ENCODE data around the gene DNAL1. TPM values are rescaled to one million over a fixed set of nuclear protein-coding genes. Genes with fewer than 3 reads are reported as not detected.

The DNAL1 gene
- total RNA-seq, 1 experiment from 2014 or later: 25.5 TPM

- BruUV-seq (replicated peaks): no TSS peak
- Histone ChIP-seq H3K9me3 (ENCODE audit: insufficient read depth, low read depth) (no peaks in the 10 kb centered on the region), H3K27ac (no peak overlapping the region), H3K36me3 (ENCODE audit: low read depth) (no peaks in the 10 kb centered on the region), H3K4me3 (no peak overlapping the region), H3K4me2 (no peak overlapping the region), H3K27me3 (ENCODE audit: insufficient read depth, low read depth) (no peaks in the 10 kb centered on the region), H3K4me1 (replicated peaks; ENCODE audit: insufficient read depth) (peaks cover 28% of the 10 kb centered on the region), H2AFZ (no peak overlapping the region), H4K20me1 (ENCODE audit: insufficient read depth) (no peaks in the 10 kb centered on the region; the same call in none of the 2 replicates), H3F3A (ENCODE audit: insufficient read depth, low read depth) (peaks cover 14% of the 10 kb centered on the region), H3K9me2 (ENCODE audit: insufficient read depth) (no peaks in the 10 kb centered on the region), H3K79me2 (ENCODE audit: low read depth) (peaks cover 20% of the 10 kb centered on the region)
- POLR2A ChIA-PET (ENCODE audit: unreplicated experiment): no interaction called here
- no peak for DNase-seq
- TF ChIP-seq EZH2 (IDR thresholded peaks at IDR 0.05; ENCODE audit: low read depth) (no peak), CTCF (conservative IDR thresholded peaks at IDR 0.05) (no peak)
- CTCF ChIA-PET: interaction anchor here (0.6 kb wide), 1 partner anchor 31 kb away, joined by 9 read pairs; no protein-coding TSS in a partner anchor
- intact Hi-C loops (cut with micrococcal nuclease; ENCODE audit: unreplicated experiment): loop anchor here (10.0 kb wide), 1 partner anchor 1195 kb away; no protein-coding TSS in a partner anchor
Measured at GRCh38 chr14:73709904-73710469, 65.2 kb downstream of the DNAL1 start.

- Histone ChIP-seq H3F3A (ENCODE audit: insufficient read depth, low read depth) (peaks cover 20% of the 10 kb centered on the region), H3K9me2 (ENCODE audit: insufficient read depth) (no peaks in the 10 kb centered on the region), H3K4me2 (no peak overlapping the region), H3K27me3 (ENCODE audit: insufficient read depth, low read depth) (no peaks in the 10 kb centered on the region), H3K9me3 (ENCODE audit: insufficient read depth, low read depth) (no peaks in the 10 kb centered on the region), H2AFZ (no peak overlapping the region), H3K36me3 (ENCODE audit: low read depth) (no peaks in the 10 kb centered on the region), H3K27ac (no peak overlapping the region), H3K4me1 (replicated peaks; ENCODE audit: insufficient read depth) (peaks cover 31% of the 10 kb centered on the region), H3K4me3 (no peak overlapping the region), H4K20me1 (ENCODE audit: insufficient read depth) (no peaks in the 10 kb centered on the region; the same call in none of the 2 replicates), H3K79me2 (ENCODE audit: low read depth) (peaks cover 20% of the 10 kb centered on the region)
- no peak for DNase-seq
- BruUV-seq (replicated peaks): no TSS peak
- ChIA-PET CTCF (interaction anchor here (0.6 kb wide), 1 partner anchor 32 kb away, joined by 9 read pairs; no protein-coding TSS in a partner anchor), POLR2A (ENCODE audit: unreplicated experiment) (no interaction called here)
- intact Hi-C loops (cut with micrococcal nuclease; ENCODE audit: unreplicated experiment): loop anchor here (10.0 kb wide), 1 partner anchor 1196 kb away; no protein-coding TSS in a partner anchor
- no peak for TF ChIP-seq EZH2 (IDR thresholded peaks at IDR 0.05; ENCODE audit: low read depth)
- TF ChIP-seq CTCF (conservative IDR thresholded peaks at IDR 0.05): no peak
Measured at GRCh38 chr14:73710737-73711136, 66.0 kb downstream of the DNAL1 start.

- H3K36me3 ChIP-seq (ENCODE audit: low read depth): 0 out of 2 replicates have a peak, but pooled peaks cover 5% of the 10 kb centered on the region
Measured at GRCh38 chr14:73712071-73712506, 67.3 kb downstream of the DNAL1 start.

More at GRCh38 chr14:73712071-73712506, 67.3 kb downstream of the DNAL1 start:
- Histone ChIP-seq H3K27ac (no peak overlapping the region), H3K27me3 (ENCODE audit: insufficient read depth, low read depth) (no peaks in the 10 kb centered on the region), H3K4me2 (peak overlapping the region; percentile 98), H3F3A (ENCODE audit: insufficient read depth, low read depth) (peaks cover 34% of the 10 kb centered on the region), H3K4me1 (replicated peaks; ENCODE audit: insufficient read depth) (peaks cover 31% of the 10 kb centered on the region), H4K20me1 (ENCODE audit: insufficient read depth) (no peaks in the 10 kb centered on the region; the same call in none of the 2 replicates), H3K9me2 (ENCODE audit: insufficient read depth) (no peaks in the 10 kb centered on the region), H2AFZ (no peak overlapping the region), H3K9me3 (ENCODE audit: insufficient read depth, low read depth) (no peaks in the 10 kb centered on the region), H3K79me2 (ENCODE audit: low read depth) (peaks cover 20% of the 10 kb centered on the region), H3K4me3 (peak overlapping the region; percentile 94; the same call in 1 of the 2 replicates)
- no peak for DNase-seq
- intact Hi-C loops (cut with micrococcal nuclease; ENCODE audit: unreplicated experiment): loop anchor here (10.0 kb wide), 1 partner anchor 1197 kb away; no protein-coding TSS in a partner anchor
- TF ChIP-seq CTCF (conservative IDR thresholded peaks at IDR 0.05) (no peak), EZH2 (IDR thresholded peaks at IDR 0.05; ENCODE audit: low read depth) (no peak)
- no TSS peak for BruUV-seq (replicated peaks)
- CTCF ChIA-PET: no interaction called here
- POLR2A ChIA-PET (ENCODE audit: unreplicated experiment): interaction anchor here (0.8 kb wide), 1 partner anchor 223 kb away, joined by 7 read pairs; no protein-coding TSS in a partner anchor

Data from PC-9 (cell line).